HG02973 (cell line): ENCODE data around the gene FRMD8.

Source experiments
- ATAC-seq: cut with Tn5 transposase; IDR thresholded peaks from one replicate; pipeline ENCODE4 v1.9.1; 2021; ENCODE audit warnings: moderate library complexity; ENCODE audit not compliant: unreplicated experiment

Gene FRMD8

GRCh38 chr11:65373839-65374580, 12.4 kb upstream of the FRMD8 start:
- ATAC-seq: no peak

- ATAC-seq: no peak
Measured at GRCh38 chr11:65375012-65375411, 11.4 kb upstream of the FRMD8 start.

GRCh38 chr11:65376138-65376713, 10.2 kb upstream of the FRMD8 start:
- ATAC-seq: no peak

DNA sequence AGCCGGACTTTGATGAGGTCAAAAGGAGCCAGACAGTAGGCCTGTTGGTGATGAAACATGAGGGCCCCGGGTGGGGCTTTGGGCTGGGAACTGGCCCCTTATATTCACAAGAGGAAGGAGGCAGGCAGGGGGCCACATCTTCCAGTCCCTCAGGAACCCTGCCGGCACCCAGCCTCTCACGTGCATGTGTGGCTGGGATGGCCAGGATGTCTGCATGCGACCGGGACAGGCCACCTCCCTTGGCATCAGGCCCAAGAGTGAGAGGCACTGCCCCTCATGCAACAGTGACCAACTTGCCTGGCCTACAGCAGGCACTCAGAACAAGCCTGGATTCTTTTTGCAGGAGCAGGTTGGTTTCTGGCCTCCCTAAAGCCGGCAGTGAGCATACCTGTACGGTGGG, 9.4 kb upstream of the FRMD8 start:
- ATAC-seq: no peak

- ATAC-seq: no peak
Measured at GRCh38 chr11:65377777-65378176, 8.7 kb upstream of the FRMD8 start.

GRCh38 chr11:65378208-65378927, 8.1 kb upstream of the FRMD8 start:
- ATAC-seq: no peak

DNA sequence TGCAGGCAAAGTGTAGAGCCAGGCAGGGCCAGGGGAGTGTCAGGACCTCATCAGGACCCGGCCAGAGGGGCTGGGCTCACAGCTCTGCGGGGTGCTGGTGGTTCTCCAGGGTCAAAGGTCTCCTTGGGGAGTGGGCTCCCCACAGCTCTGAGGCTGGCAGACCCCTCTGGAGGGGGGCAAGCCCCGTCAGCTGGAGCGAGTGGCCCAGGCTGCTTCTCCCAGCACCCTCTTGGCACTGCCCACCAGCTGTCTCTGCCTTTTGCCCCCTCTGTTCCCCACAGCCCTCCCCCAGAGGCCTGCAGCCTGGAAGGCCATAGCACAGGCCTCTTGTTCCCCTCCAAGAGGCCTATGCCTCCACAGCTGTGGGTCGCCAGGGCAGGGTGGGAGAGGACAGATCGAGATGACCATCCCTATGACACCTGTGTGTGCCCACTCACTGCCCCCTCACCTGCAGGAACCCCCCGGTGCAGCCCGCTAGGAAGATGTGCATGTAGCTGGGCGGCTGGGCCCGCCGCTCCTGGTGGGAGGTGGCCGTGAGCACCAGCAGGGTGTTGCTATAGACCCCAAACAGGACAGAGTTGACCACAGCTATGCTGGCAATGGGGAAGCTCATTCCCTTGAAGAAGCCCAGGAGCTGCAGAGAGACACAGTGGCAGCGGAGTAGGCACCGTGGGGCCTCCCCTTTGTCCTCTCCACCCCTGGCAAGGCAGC, 7.4 kb upstream of the FRMD8 start:
- no peak for ATAC-seq

DNA sequence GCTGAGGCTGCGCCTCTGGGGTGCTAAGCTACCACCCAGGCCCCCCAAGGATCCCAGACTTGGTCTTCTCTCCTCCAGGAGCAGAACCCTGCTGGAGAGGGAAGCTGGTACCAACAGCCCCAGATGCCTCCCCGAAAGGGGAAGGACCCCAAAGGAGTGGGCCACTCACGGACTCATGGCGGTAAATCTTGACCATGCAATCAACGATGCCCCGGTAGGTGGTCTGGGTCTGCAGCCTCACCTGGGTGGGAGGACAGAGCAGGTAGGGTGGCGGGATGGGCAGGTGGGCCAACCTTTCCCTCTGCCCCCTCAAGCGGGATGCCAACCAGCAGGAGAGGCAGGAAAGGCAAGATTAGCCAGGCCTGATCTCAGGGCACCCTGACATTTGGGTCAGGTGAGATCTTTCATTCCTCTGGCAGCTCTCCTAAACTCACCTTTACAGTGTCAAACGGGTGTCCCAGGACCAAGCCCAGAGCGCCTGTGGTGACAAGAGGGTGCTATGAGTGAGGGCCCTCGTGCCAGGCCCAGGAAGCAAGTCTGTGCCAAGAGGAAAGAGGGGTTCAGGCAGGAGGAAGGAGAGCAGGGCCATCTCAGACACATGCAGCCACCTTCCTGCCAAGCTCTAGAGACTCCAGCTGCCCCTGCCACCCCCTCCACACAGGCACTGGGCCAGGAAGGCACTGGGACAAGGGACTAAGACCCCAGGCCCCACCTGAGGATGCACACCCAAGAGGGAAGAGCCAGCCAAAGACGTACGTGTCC, 6.6 kb upstream of the FRMD8 start:
- ATAC-seq: no peak

DNA sequence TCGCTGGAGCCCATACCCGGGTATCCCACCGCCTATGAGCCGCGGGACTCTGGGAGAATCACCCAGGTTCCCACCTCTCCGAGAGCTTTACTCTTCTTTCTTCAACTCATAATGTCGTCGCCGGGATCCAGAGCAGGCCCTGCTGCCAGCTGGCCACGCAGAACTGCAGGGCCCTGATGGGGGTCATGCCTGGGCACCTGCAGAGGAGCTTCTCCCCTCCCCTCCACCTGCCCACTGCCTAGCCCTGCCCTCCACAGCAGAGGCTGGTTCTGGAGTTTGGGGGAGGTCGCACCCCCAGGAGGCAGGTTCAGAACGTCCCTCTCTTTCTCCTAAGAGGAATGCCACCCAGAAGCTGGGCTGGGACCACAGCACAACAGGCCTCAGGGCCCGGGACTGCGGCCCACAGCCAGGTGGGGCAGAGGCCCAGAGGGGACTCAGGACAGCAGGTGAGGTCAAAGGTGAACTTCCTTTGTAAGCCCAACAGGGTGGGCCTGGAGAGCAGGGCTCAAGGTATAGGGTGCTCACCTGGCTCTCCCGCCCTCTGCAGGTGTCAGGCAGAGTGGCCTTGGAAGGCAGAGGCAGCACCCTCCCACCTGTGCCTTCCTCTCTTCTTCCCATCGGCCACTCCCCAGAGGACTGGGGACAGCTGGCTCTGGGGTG, 5.8 kb upstream of the FRMD8 start:
- no peak for ATAC-seq

- no peak for ATAC-seq
Measured at GRCh38 chr11:65381716-65382032, 4.8 kb upstream of the FRMD8 start.

DNA sequence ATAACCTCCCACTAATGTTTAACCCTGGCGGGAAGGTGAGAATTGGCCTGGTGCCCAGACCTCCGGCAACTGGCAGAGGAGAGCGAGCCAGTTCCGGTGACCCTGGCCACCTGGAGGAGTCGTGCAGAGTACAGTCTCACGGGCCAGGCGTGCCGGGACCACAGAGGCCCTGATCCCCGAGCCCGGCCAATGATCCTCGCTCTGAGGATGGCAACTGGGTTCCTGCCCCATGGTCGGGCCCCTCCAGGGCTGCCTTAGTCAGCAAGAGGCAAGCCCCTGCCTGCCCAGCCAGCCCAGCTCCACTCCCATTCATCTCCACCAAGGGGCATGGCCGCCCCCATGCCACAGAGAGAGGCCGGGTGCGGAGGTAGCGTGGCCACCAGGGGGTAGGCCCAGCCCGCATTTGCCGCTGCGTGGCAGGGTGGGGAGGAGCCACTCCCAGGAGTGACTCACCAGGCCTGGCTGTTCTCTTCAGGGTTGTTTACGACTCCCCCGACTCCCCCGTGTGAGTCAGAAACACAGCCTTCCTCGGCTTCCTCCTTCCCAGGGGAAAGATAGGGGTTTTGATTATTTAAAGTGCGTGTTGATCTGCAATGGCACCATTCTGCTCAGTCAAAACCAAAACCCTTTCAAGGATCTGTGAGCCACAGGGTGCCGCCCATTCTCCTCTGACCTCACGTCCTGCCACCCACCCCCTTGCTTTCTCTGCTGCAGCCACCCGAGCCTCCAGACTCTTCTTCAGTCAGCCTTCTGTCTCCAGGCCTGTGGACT, 4.2 kb upstream of the FRMD8 start, which contains the start of gene SLC25A45:
SLC25A45 (minus strand) TSS at position 614 of the 771 bp plus-strand sequence. CDS start 695 bp downstream, outside the sequence.
- peak; percentile 51 for ATAC-seq

DNA sequence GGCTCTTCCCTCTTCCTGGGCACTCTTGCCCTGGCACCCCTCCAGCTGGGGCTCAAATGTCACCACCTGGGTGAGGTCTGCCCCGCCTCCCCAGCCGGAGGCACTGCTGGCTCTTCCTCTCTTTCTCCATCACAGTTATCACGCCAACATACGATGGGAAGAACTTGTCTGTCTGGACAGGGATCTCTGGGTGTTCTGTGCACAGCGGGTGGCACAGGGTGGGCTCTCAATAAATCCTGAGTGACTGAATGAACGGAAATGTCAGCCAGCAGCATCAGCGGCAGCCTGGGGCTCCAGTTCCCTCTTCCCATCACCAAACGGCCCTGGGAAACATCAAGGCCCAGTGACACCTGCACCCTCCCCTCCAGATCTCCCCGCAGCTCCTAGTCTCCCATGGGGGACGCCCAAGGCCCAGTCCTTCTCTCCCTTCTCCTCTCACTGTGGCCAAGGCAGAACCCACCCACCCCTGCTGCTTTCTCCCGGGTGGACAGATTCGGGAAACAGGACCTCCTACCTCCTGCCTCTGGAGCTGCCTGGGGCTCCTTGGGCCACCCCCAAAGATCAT, 3.6 kb upstream of the FRMD8 start:
- ATAC-seq: no peak

- ATAC-seq: no peak
Measured at GRCh38 chr11:65383778-65384177, 2.7 kb upstream of the FRMD8 start.

GRCh38 chr11:65384301-65384889, 2.0 kb upstream of the FRMD8 start:
- ATAC-seq: no peak

- no peak for ATAC-seq
Measured at GRCh38 chr11:65388731-65389130, 2.3 kb downstream of the FRMD8 start.

- no peak for ATAC-seq
Measured at GRCh38 chr11:65389294-65389980, 3.0 kb downstream of the FRMD8 start.

- ATAC-seq: no peak
Measured at GRCh38 chr11:65390099-65390941, 3.9 kb downstream of the FRMD8 start.
